Chondrocyte (in vitro differentiated cells): ENCODE results near the gene CCNL1. TPM values are rescaled to one million over a fixed set of nuclear protein-coding genes. Genes with fewer than 3 reads are reported as not detected.

Experiments
- DNase-seq: peaks from one replicate; pipeline ENCODE4 v3.0.0; 2021; ENCODE audit warnings: mixed read lengths, low spot score
- H3K27ac Mint-ChIP-seq: one replicate; pipeline ENCODE4 v1.8.0; 2021; ENCODE audit warnings: mild to moderate bottlenecking, moderate library complexity, mixed read lengths; ENCODE audit not compliant: unreplicated experiment
- H3K27me3 Mint-ChIP-seq: 2 replicates; pipeline ENCODE4 v1.8.0; 2021; ENCODE audit warnings: low read depth, mixed read lengths
- H3K36me3 Mint-ChIP-seq: 2 replicates; pipeline ENCODE4 v1.8.0; 2021; ENCODE audit warnings: low read depth, mixed read lengths
- H3K4me1 Mint-ChIP-seq: 2 replicates; pipeline ENCODE4 v1.8.0; 2021; ENCODE audit warnings: low read depth, mild to moderate bottlenecking, mixed read lengths
- H3K4me3 Mint-ChIP-seq: one replicate; pipeline ENCODE4 v1.8.0; 2021; ENCODE audit warnings: mild to moderate bottlenecking, moderate library complexity, mixed read lengths; ENCODE audit not compliant: unreplicated experiment
- H3K9me3 Mint-ChIP-seq: 2 replicates; pipeline ENCODE4 v1.8.0; 2021; ENCODE audit warnings: low read depth, mixed read lengths
- total RNA-seq: library from RNA; stranded (reverse); gene quantifications from 3 replicates; pipeline ENCODE4 v1.2.1, GENCODE V29; 2021
- TF ChIP-seq, protein P1 (sequence below): fragments of 200-600 bp; sonication (generic); IDR thresholded peaks from 2 replicates; pipeline ENCODE4 v1.5.0; 2021; ENCODE audit warnings: antibody characterized with exemption, mild to moderate bottlenecking, moderate library complexity

CCNL1 gene
- total RNA-seq, 1 donor from 2014 or later: 63.9 TPM

DNA sequence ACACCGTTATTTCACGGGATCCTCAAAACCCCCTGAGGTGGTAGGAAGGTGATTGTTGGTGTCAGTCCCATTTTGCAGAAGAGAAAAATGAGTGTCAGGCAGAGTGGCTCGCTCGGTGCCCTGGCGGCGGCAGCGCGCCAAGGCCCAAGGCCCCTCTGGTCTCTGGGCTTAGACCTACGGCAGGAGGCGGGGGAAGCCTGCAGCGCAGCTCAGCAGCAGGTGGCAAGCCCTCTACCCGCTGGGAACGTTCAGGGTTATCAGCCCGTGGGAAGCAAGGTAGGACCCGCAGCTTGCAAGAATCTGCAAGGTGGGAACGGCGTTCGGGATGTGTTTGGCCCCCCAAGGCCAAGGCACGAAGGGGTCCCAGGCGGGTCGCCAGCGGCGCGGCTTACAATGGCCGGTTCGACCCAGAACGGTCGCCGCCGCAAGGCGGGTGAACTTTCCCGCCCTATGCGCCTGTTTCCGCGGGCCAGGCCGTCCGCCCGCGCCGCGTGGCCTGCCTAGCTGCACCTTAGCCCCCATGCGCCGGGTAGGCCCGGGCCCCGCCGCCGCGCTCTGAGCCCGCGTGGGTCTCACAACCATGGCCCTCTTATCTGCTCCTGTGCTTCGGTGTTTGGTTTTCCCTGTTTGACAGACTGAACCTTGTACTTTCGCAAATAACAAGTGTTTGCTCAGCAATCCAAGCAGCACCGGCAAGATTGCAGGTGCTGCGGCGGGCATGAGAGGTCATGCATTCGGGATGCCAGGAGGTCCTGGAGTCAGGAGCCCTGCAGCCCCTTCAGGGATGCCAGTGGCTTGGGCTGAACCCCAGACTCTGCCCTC is 39.7 kb downstream of the CCNL1 start:
- TF ChIP-seq, protein P1, sequence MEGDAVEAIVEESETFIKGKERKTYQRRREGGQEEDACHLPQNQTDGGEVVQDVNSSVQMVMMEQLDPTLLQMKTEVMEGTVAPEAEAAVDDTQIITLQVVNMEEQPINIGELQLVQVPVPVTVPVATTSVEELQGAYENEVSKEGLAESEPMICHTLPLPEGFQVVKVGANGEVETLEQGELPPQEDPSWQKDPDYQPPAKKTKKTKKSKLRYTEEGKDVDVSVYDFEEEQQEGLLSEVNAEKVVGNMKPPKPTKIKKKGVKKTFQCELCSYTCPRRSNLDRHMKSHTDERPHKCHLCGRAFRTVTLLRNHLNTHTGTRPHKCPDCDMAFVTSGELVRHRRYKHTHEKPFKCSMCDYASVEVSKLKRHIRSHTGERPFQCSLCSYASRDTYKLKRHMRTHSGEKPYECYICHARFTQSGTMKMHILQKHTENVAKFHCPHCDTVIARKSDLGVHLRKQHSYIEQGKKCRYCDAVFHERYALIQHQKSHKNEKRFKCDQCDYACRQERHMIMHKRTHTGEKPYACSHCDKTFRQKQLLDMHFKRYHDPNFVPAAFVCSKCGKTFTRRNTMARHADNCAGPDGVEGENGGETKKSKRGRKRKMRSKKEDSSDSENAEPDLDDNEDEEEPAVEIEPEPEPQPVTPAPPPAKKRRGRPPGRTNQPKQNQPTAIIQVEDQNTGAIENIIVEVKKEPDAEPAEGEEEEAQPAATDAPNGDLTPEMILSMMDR: no peak
- no peaks in the 10 kb centered on the region for H3K9me3 Mint-ChIP-seq
- no peaks in the 10 kb centered on the region for H3K36me3 Mint-ChIP-seq
- no peak for DNase-seq
- no peak overlapping the region for H3K27ac Mint-ChIP-seq
- peaks cover 30% of the 10 kb centered on the region for H3K4me1 Mint-ChIP-seq
- H3K4me3 Mint-ChIP-seq: no peak overlapping the region
- no peaks in the 10 kb centered on the region for H3K27me3 Mint-ChIP-seq

DNA sequence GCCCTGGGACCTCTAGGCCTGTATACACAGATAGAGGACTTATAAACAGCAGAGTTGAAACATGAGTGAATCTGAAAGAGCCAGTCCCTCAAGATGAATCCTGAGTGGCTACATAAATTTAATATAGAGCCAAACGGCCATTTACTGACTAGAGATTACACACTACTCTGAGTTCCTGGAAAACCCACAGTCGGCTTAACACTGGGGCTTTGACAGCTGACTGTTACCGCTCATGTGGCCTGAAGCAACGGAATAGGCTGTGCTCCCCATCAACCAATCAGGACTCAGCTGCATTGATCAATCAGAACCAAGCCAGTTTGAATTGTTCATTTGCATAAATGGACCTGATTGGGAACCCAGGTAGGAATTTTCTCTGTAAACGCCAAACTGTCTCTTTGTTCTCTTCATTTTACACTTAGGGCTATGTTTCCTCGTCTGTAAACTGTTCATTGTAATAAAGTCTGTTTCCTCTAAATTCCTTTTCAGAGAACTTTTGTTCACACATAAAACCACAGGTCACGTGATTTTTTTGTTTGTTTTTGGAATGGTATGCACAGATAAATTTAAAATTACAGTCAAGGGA is 40.5 kb downstream of the CCNL1 start:
- Mint-ChIP-seq H3K27ac (no peak overlapping the region), H3K36me3 (no peaks in the 10 kb centered on the region), H3K27me3 (no peaks in the 10 kb centered on the region), H3K4me3 (no peak overlapping the region), H3K4me1 (peaks cover 23% of the 10 kb centered on the region), H3K9me3 (no peaks in the 10 kb centered on the region)
- TF ChIP-seq, protein P1: no peak
- DNase-seq: no peak

DNA sequence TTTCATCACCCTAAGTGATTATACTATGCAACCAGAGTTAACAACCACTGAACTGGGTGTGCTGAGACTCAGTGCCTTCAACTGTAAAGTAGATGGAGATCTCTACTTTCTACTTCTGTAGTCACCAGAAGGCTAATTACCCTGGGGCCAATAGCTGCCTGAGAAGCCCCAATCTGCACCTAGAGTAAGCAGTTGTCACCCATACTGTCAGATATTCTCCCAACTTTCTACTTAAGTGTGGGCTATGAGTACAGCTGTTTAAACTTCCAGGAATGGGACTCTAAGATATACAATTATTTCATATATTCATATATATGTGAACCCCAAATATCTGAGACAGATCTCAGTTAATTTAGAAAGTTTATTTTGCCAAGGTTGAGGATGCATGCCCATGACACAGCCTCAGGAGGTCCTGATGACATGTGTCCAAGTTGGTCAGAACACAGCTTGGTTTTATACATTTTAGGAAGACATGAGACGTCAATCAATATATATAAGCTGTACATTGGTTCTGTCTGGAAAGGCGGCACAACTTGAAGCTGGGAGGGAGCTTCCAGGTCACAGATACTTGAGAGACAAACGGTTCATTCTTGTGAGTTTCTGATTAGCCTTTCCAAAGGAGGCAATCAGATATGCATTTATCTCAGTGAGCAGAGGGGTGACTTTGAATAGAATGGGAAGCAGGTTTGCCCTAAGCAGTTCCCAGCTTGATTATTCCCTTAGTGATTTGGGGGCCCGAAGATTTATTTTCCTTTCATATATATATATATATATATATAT is 41.9 kb downstream of the CCNL1 start:
- Mint-ChIP-seq H3K4me1 (peaks cover 20% of the 10 kb centered on the region), H3K27ac (no peak overlapping the region), H3K4me3 (no peak overlapping the region), H3K36me3 (no peaks in the 10 kb centered on the region), H3K9me3 (no peaks in the 10 kb centered on the region), H3K27me3 (no peaks in the 10 kb centered on the region)
- DNase-seq: no peak
- TF ChIP-seq, protein P1: no peak

DNA sequence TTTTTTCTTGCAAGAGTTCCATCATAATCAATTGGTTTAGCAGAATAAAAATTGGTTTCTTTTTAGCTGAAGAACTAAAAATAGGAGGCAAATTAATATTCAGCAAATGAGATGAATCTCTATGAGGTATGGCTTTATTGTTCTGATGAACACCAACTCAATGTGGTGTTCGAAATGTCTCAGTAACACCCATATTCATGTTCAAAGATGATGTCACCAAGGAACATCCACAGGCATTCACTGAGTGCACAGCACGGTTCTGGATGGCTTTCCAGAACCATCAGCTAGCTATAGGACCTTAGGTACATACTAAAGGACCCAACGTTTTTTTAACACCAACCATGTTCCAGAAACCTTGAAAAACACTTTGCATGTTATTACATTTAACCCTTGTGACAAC is 42.7 kb downstream of the CCNL1 start:
- Mint-ChIP-seq H3K27ac (no peak overlapping the region), H3K9me3 (no peaks in the 10 kb centered on the region), H3K4me3 (no peak overlapping the region), H3K36me3 (no peaks in the 10 kb centered on the region), H3K4me1 (peaks cover 11% of the 10 kb centered on the region), H3K27me3 (no peaks in the 10 kb centered on the region)
- TF ChIP-seq, protein P1: no peak
- DNase-seq: no peak

DNA sequence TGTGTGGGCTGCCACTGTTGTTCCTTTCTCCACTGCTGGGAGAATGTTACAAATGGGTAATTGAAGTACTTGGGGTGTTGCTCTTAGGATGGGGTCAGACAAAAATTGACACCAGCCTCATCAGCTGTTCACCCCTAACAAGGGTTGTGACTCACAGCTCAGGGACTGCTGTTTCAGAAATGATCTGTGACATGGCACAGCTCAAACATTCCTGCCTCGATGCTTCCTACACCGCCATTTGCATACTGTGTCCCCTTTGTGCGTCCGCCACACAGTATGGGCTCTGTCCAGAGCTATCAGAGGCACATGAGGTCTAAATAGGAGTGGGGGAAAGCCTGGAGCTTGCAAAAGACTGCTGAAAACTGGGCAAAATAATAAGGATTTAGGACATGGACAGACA is 43.9 kb downstream of the CCNL1 start:
- H3K9me3 Mint-ChIP-seq: no peaks in the 10 kb centered on the region
- no peak overlapping the region for H3K27ac Mint-ChIP-seq
- TF ChIP-seq, protein P1: no peak
- no peaks in the 10 kb centered on the region for H3K4me1 Mint-ChIP-seq
- DNase-seq: no peak
- H3K36me3 Mint-ChIP-seq: no peaks in the 10 kb centered on the region
- no peaks in the 10 kb centered on the region for H3K27me3 Mint-ChIP-seq
- no peak overlapping the region for H3K4me3 Mint-ChIP-seq
